Right lobe of liver (tissue), 4 donors: ENCODE measurements around the gene RALGAPB.
A peak's percentile ranks its signal among the peaks of the same experiment; 100 is the strongest.

ENCODE experiments used
- CTCF ChIP-seq, 4 donors: fragments of 200-600 bp in 3 of 4; fragments of 450-650 bp in 1 of 4; IDR thresholded peaks; one replicate each; pipeline versions ENCODE4 v1.5.1 to v1.8.0; 2016 to 2022; ENCODE audit warnings: antibody characterized with exemption in 4 of 4, mild to moderate bottlenecking in 2 of 4
- POLR2A ChIP-seq: fragments of 450-650 bp; IDR thresholded peaks from one replicate; pipeline ENCODE4 v1.6.1; 2017; ENCODE audit warnings: antibody characterized with exemption, mild to moderate bottlenecking
- donor health status: DM: no; HTN: no; CAD: no.
- donor health status: DM: no; HTN: no; CAD: no.
- donor health status: DM: no; HTN: yes; CAD: no.

- TF ChIP-seq CTCF (IDR thresholded peaks at IDR 0.05) (peak; percentile 97 to 99 (median 98)), POLR2A (peak; percentile 84)
Observed at GRCh38 chr20:38446441-38447209, 26.0 kb upstream of the RALGAPB start.
